HK-2 (cell line): ENCODE measurements around the gene SLCO4A1.

Source experiments
- DNase-seq: peaks from one replicate; pipeline ENCODE4 v3.0.0-alpha.2; 2018; ENCODE audit not compliant: unreplicated experiment

Gene SLCO4A1

DNA sequence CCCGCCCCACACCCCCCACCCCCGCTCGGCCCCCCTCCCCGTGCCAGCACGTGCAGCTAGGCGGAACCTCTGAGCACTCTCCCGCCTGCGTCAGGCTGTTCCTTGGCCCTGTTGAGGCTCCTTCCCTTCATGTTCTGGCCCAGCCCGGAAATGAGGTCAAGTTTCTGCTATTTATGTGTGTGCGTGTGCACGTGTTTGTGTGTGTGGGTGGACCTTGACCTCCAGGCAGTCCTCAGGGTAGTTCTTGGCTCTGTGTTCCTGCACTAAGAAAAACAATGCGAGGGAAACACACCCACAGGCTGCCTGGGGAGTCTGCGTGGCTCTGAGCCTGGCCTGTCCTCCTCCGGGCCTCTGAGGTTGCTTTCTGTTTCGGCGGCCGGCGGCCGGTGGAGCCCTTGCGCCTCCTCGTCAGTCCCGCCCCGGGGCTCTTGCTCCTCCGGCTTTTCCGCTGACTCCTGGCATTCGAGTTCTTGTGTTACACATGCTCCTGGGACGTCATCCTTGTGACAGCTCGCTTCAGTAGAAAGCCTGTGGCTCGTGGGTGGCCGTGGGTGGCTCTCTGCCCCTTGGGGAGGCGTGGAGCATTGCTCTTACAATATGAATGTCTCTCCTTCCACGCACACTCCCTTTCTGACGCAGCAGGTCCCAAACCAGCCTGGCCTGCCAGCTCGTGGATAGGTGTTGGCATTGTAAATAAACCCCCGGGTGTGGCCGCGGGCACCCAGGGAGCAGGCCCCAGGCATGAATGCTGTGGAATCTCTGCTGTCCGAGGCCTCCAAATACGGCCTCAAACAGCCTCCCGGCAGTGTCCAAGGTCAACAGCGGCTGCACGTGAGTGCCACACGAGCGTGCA, 10.0 kb downstream of the SLCO4A1 start:
- DNase-seq: peak; percentile 87

DNA sequence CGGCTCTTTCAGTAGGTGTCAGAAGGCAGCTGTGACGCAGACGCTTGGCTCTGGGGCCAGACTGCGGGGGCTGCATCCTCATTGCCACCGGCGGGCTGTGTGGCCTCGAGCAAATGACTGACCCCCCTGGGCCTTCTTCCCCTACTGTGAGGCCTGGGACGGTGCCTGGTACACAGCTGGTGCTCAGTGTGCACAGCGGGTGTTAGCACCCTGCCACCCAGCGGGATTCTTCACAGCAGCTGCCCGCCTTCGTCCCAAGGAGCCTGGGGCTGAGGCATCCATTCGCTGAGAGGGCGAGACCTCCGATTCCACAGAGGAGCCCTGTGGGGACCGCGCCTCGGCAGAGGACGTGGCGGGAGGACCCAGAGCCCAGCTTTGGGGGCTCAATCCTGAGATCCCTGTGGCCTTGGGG, 10.6 kb downstream of the SLCO4A1 start:
- DNase-seq: no peak

DNA sequence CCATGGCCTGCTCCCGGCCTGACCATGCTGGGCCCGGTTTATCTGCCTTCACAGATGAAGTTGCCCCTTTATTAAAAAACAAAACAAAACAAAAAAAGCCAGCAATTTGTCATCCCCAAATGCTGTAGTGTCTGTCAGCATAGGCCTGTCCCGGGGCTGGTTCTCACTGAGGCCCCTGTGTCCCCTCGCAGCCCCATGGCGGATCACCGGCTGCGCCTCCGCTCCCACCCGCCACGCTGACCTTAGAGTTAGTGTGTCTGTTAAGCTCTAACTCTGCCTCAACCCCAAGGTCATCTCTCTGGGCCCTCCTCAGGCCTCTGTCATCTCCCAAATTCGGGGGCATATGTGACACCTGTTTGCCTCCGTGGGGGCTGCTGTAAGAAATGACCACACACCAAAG, 11.1 kb downstream of the SLCO4A1 start:
- DNase-seq: no peak

DNA sequence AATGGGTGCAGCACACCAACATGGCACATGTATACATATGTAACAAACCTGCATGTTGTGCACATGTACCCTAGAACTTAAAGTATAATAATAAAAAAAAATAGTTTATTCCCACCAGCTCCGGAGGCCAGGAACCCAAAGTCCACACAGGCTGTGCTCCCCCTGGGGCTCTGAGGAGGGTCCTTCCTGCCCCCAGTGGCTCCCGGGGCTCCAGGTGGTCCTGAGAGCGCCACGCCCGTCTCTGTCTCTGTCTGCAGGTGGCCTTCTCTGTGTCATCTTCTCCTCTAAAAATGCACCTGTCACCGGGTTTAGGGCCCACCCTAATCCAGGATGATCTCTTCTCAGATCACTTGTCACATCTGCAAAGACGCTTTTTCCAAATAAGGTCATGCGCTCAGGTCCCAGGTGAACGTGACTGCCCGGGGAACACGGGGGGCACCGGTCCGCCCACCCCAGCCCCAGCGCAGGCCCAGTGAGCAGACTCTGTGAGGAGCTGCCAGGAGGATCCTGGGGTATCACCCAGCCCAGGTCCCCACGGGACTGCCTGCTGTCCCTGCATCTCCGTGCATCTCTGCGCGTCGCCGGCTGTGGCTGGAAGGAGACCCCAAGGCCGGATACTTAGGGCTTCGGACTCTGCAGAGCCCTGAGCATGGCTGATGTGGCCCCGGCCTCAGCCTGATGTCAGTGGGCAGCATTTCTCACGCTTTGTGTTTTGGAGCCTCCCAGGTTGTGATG, 11.8 kb downstream of the SLCO4A1 start:
- no peak for DNase-seq

DNA sequence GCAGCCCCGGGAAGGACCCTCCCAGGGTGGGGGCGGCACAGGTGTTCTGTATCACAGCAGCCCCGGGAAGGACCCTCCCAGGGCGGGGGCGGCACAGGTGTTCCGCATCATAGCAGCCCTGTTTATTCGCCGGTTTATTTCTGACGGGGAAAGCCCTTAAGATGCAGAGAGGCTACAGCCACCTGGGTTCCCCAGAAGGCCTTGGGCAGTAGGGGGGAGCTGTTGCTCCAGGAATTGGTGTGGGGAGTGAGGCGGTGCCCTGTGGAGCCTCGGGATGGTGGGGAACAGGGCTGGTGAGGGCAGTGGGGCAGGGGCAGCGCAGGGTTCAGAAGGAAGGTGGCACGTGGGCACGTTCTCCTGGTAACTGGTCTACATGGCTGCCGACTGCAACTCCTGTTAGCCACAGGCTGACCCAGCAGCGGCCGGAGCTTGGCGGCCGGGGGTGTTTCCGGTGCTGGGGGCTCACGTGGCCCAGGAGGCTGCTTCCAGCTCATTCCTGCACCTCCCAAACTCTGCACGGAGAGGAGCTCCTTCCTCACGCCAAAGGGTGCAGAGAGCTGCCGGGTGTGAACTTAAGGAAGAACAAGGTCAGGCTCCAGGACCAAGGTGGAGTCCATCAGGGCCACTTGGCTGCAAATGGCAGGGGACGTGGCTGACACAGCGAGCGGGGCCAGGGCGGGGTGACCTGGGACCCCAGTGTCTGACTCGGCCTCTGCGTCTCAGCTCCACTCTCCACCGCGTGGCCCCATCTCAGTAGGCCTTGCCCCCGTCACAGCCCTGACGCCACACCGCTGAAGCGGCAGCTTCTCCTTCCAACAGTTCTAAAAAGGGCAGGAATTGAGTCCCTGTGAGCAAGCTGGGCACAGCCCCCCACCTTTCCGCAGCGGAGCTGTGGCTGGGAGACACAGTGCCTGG, 13.2 kb downstream of the SLCO4A1 start:
- no peak for DNase-seq

DNA sequence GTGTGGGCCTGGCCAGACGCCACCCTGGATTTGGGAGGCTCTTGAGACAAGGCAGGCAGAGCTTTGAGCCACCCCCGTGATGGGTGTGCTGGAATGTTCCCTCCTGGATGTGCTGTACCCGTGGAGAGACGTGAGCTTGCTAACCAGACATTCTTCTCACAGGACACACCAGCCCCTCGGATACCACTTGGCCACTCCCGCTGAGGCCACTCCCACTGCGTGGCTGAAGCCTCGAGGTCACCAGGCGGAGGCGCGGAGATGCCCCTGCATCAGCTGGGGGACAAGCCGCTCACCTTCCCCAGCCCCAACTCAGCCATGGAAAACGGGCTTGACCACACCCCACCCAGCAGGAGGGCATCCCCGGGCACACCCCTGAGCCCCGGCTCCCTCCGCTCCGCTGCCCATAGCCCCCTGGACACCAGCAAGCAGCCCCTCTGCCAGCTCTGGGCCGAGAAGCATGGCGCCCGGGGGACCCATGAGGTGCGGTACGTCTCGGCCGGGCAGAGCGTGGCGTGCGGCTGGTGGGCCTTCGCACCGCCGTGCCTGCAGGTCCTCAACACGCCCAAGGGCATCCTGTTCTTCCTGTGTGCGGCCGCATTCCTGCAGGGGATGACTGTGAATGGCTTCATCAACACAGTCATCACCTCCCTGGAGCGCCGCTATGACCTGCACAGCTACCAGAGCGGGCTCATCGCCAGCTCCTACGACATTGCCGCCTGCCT, 14.1 kb downstream of the SLCO4A1 start:
- no peak for DNase-seq

DNA sequence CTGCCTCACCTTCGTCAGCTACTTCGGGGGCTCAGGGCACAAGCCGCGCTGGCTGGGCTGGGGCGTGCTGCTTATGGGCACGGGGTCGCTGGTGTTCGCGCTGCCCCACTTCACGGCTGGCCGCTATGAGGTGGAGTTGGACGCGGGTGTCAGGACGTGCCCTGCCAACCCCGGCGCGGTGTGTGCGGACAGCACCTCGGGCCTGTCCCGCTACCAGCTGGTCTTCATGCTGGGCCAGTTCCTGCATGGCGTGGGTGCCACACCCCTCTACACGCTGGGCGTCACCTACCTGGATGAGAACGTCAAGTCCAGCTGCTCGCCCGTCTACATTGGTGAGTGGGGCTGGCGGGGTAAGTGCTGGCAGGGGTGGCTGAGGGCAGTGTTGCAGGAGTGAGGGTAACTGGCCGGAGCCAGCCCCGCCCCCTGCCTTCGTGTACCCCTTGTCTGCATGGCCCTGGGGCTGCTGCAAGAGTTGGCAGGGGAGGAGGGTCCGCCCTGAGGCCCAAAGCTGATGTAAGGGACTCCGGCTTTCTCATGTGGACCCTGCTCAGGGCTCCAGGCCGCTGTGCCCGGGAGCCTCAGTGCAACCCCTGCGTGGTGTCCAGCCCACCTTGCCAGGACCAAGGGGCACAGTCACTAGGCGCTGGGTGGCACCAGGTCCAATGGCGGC, 14.8 kb downstream of the SLCO4A1 start:
- DNase-seq: no peak

DNA sequence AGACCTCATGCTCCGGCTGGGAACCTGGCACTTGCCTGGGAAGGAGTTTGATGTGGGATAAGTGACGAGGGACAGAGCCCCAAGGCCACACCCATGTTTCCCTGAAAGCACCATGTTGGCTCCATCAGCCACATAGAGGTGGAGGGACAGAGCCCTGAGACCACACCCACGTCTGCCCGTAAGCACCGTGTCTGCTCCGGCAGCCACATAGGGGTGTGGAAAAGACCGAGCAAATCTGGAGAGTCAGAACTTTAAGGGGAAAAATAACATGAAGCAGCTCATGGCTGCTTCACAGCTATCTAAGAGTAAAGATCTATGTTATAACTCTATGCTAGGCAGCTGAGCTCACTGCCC, 15.3 kb downstream of the SLCO4A1 start:
- no peak for DNase-seq

DNA sequence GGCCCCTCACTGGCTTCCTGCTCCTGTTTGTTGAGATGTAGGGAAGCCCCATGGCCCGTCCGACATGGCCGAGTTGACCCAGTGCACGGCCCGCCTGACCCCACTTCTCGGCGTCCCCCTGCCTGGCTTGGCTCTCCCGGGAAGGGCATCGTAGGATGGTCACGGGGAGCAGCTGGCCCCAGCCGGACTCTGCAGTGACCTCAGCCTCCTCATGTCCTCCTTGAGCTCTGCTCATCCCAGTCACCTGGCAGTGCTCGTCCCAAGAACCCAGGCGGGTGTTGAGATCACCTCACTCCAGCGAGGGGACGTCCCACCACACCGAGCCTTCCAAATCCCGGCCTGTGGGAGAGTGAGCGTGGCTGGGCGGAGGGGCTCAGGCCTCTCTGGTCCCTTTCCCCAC, 15.7 kb downstream of the SLCO4A1 start:
- DNase-seq: no peak

DNA sequence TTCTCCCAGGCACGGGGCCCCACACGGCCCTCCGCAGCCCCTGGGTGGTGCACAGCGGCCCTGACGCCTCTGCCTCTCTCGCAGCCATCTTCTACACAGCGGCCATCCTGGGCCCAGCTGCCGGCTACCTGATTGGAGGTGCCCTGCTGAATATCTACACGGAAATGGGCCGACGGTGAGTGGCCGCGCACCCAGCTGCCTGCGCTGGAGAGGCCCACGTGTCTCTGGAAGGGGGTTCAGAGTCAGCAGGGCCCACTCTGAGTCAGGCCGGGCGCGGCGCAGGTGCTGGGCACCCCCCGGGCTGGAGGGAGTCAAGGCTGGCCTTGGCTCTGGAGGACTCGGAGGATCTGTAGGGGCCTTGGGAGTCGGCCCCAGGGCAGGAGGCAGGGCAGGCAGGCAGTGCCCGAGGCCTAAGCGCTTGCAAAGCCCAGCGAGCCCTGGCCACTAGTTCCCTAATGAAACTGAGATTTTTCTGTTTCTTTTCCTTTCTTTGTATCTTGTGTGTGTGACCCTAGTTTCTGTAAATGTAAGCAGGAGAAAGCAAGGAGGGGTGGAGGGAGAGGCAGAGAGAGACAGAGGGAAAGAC, 16.4 kb downstream of the SLCO4A1 start:
- DNase-seq: no peak

DNA sequence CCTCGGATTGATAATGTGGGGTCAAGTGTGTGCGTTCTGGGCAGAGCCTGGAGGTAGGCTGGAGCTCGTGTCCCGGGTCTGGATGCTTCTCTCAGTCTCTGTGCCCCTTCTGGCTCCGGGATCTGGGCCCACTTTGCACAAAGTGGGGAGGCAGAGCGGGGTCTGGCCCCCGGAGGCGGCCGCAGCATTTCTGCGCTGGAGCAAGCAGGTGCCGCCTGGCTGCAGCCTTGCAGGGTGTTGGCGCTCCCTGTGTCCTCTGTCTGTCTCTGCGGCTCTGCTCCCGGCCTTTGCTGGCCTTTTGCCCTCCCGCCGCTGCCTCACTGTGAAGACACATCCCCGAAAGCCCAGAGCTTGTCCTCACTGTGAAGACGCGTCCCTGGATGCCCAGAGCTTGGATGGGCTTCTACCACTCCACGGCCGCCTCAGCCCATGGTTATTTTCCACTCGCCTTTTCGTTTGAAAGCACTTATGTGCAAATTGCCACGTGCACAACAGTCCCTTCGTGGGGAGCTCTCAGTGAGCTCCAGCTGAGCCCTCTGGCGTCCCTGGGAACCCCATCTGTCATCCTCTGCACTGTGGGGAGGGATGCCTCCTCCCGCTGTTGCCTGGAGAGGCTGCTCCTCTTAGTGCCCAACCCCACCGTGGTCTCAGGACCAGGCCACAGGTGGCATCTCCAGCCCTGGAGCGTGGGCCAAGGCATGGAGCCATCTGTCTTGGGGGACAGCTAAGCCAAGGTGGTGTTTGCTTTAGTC, 17.4 kb downstream of the SLCO4A1 start:
- no peak for DNase-seq

DNA sequence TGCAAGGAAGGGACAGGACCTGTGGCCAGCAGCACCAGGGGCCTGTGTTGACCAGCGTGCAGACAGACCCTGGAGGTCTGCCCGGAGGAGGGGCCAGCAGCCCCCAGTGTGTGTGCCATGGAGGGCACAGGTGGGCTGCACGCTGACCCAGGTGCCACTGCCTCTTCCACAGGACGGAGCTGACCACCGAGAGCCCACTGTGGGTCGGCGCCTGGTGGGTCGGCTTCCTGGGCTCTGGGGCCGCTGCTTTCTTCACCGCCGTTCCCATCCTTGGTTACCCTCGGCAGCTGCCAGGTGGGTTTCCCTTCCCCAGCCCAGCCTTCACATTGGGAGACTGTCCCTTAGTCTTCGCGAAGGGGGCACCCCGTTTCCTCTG, 17.9 kb downstream of the SLCO4A1 start:
- no peak for DNase-seq

DNA sequence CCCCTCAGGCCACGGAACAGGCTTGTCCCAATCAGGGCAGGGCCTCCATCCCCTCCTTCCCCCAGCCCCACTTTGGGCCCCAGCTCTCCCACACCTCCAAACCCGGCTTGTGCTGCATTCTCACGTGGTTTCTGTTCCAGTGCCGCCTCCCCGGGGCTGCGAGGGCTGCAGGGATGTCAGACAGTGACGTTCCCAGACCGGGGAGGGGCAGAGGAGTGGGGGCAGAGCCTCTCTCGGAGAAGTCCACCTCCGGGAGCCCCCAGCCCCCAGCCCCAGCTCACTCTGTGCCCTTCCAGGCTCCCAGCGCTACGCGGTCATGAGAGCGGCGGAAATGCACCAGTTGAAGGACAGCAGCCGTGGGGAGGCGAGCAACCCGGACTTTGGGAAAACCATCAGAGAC, 18.5 kb downstream of the SLCO4A1 start:
- DNase-seq: no peak

DNA sequence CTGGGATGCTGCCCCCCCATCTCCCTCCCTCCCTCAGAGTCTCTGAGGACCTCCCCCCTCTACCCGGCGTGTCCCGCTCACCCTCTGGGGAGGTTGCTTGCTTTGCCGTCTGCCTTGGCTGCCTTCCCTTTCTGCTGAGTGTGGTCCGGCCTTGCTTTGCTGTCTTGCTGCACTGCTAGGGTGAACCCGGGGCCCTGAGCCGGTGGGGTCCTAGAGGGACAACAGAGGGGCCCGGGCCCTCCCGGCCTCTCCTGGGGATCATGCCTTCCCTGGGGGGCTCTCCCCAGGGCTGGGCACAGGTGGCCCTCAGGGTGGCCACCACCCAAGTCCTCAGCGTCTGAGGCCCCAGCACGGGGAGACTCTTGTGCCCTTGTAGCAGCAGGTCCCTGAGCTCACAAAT, 19.3 kb downstream of the SLCO4A1 start:
- DNase-seq: no peak

DNA sequence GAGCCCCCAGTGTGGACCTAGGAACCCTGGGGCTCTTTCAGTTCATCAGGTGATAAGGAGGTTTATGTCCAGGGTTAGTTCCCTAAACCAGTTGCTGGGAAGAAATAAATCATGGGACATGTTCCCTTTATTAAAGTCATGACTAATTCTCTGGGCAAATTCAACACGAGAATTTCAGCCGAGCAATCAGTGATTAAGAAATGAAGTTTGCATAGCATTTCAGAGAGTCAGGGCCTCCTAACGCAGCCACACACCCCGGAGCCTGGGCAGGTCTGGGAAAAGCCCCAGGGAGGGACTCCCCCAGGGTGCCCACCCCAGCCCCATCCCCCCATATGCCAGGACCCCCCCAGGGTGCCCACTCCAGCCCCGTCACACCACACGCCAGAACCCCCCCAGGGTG, 20.1 kb downstream of the SLCO4A1 start:
- DNase-seq: no peak

DNA sequence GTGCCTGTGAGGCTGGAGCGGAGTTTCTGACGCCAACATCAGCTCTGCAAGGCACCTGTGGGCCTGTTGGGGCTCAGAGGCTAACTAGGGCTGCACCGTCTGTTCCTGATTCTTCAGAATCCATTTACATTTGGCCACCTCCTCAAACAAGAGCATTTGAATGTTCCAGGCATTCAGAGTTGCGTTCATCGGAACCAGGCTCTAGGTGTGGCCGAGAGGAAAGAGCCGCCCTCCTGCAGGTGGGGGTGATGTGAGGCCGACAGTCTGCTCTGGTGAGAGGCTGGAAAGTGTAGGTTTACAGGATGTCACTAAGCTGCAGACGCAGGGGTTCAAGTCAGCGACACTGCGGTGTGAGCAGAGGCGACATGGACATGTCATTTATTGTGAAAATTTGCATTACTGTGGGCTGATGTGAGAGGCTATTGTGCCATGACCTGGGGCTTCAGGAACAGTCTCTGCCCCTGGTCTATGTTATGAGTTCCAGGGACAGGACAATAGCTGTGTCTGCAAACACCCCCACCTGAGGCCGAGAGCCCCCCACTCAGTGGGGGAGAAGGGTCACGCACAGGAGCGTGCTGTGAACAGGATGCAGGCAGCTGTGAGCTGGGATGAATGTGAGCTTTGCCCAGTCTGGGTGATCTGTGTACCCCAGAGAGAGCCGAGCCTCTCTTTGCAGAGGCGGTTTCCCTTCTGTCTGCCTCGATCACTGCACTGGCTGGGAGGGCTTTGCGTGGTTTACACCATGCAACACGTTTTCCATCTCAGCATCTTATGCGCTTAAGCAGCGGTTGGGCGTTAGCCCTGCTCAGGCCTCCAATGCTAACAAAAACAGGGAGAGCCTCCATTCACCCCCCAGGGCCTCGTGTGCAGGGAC, 21.1 kb downstream of the SLCO4A1 start:
- no peak for DNase-seq

DNA sequence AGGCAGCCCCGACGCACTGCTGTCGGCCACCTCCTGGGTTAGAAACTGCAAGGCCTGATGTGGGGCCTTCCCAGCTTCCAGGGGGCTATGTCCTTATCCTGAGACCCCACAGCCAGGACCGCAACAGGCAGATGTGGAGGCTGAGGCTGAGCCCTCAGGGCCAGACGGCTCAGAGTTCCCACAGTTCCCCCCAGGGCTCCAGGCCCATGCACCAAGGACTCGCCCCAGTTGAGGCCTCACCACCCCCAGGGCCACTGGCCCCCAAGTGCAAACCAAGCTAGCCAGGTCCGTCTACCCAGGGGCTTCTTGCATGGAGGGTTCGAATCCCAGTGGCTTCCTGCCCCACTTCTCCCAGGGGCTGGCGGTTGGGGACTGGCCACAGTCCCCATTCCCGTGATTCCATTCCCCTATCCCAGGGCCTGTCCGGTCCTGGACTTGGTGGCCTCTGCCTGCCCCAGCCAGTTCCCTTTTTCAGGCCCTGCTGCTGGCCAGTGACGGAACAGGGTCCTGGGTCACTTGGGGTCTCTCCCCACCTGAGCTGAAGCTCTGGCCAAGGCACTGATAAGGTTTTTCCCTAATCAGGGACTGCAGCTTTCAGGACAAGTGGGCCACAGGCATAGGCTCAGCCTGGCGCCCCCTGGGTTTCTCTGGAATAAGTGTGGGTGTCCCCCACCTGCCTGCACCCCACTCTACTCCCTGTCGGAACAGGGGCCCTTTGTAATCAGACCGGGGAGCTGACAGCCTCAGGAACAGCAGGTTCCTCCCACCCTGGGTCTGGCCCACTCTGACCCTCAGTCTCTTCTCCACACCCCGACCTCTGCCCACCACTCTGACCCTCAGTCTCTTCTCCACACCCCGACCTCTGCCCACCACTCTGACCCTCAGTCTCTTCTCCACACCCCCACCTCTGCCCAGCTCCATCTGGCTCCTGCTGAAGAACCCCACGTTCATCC, 22.0 kb downstream of the SLCO4A1 start:
- DNase-seq: no peak
